Activated T-helper 2 cell treated with anti-CD3 and anti-CD28 coated beads, Interferon-gamma antibody, Interleukin-2, Interleukin-4, amounts not matched to agents 10 μg/mL and 5 μg/mL and 100 μg/mL, durations not matched to agents 14 hours and 24 hours and 36 hours (primary cell): Measurements from ENCODE around the gene STKLD1. TPM values are rescaled to one million over a fixed set of nuclear protein-coding genes. Genes with fewer than 3 reads are reported as not detected.

Source experiments
- DNase-seq: peaks from one replicate; pipeline ENCODE4 v3.0.0; 2021; ENCODE audit warnings: low spot score
- H3K27ac Mint-ChIP-seq: one replicate; pipeline ENCODE4 v1.8.0; 2021; ENCODE audit warnings: mixed read lengths
- H3K27me3 Mint-ChIP-seq: one replicate; pipeline ENCODE4 v1.8.0; 2021; ENCODE audit warnings: low read depth, mixed read lengths
- H3K36me3 Mint-ChIP-seq: one replicate; pipeline ENCODE4 v1.8.0; 2021; ENCODE audit warnings: low read depth, mixed read lengths
- H3K4me1 Mint-ChIP-seq: one replicate; pipeline ENCODE4 v1.8.0; 2021; ENCODE audit warnings: low read depth, mixed read lengths
- H3K4me3 Mint-ChIP-seq: one replicate; pipeline ENCODE4 v1.8.0; 2021; ENCODE audit warnings: low read depth, mild to moderate bottlenecking, moderate library complexity, mixed read lengths
- H3K9me3 Mint-ChIP-seq: one replicate; pipeline ENCODE4 v1.8.0; 2021; ENCODE audit warnings: mixed read lengths
- intact Hi-C: fragments of 100-400 bp; cut with micrococcal nuclease; formaldehyde crosslinking; loops from one replicate; pipeline ENCODE4 v1.15.1; 2023
- total RNA-seq: library from RNA; stranded (reverse); gene quantifications from 2 replicates; pipeline ENCODE4 v1.2.3, GENCODE V29; 2022

STKLD1 gene
- total RNA-seq, 1 donor from 2014 or later = 0.87 TPM

DNA sequence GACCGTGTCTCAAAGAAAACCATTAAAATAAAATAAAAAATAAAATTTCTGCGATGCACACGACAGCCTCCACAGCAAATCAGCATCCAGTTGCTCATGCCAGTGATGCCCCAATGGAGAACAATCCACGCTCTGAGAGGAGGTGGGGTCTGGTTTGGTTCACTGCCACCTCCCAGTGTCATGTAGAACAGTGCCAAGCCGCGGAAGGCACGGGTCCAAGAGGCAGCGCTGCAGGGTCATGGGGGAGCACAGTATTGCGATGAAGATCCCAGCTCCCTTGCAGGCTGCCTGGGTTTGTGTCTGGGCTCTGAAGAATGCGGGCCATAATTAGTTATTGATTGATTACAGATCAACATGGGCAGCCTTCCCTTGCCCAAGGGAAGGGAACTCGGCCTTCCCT lies 77.5 kb downstream of the STKLD1 start:
- H3K36me3 Mint-ChIP-seq = no peaks in the 10 kb centered on the region
- H3K4me3 Mint-ChIP-seq = no peak overlapping the region
- no peaks in the 10 kb centered on the region for H3K4me1 Mint-ChIP-seq
- DNase-seq = no peak
- H3K9me3 Mint-ChIP-seq = no peaks in the 10 kb centered on the region
- H3K27me3 Mint-ChIP-seq = no peaks in the 10 kb centered on the region
- H3K27ac Mint-ChIP-seq = no peak overlapping the region
- intact Hi-C loops = no loop called here

DNA sequence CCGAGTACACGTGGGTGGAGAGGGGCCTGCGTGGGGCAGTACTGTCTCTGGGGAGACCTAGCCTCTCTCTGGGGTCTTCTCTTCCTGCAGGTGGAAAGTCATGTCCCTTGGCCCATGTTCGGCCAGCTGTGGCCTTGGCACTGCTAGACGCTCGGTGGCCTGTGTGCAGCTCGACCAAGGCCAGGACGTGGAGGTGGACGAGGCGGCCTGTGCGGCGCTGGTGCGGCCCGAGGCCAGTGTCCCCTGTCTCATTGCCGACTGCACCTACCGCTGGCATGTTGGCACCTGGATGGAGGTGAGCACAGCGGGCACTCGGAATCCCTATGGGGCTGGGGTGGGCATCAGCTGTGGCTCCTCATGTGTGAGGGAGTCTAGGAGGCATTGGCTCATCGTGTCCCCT lies 78.2 kb downstream of the STKLD1 start:
- Mint-ChIP-seq H3K27me3 (no peaks in the 10 kb centered on the region), H3K9me3 (no peaks in the 10 kb centered on the region), H3K4me3 (no peak overlapping the region), H3K36me3 (no peaks in the 10 kb centered on the region), H3K4me1 (peaks cover 2% of the 10 kb centered on the region), H3K27ac (no peak overlapping the region)
- no peak for DNase-seq
- intact Hi-C loops = no loop called here

- Mint-ChIP-seq H3K27ac (no peak overlapping the region), H3K9me3 (no peaks in the 10 kb centered on the region), H3K4me3 (no peak overlapping the region), H3K36me3 (no peaks in the 10 kb centered on the region), H3K4me1 (peaks cover 3% of the 10 kb centered on the region), H3K27me3 (no peaks in the 10 kb centered on the region)
- intact Hi-C loops = no loop called here
- no peak for DNase-seq
Measured at GRCh38 chr9:133454943-133455673, 78.9 kb downstream of the STKLD1 start.

Other genes with a start within 250 kb of the STKLD1 start
- 6.8 and 7.4 TPM in 2 replicates for gene GBGT1, start 212.5 kb upstream of the STKLD1 start, total RNA-seq
- gene OBP2B, start 167.1 kb upstream of the STKLD1 start, total RNA-seq = not detected in 2 replicates
- 0.14 and 0.30 TPM in 2 replicates for gene ABO, start 101.2 kb upstream of the STKLD1 start, total RNA-seq
- gene SURF6, start 40.2 kb upstream of the STKLD1 start, total RNA-seq = 23.0 and 24.4 TPM in 2 replicates
- gene MED22, start 28.2 kb upstream of the STKLD1 start, total RNA-seq = 35.2 and 36.4 TPM in 2 replicates
- 2,586 and 2,588 TPM in 2 replicates for gene RPL7A, start 28.1 kb upstream of the STKLD1 start, total RNA-seq
- gene SURF1, start 19.9 kb upstream of the STKLD1 start, total RNA-seq = 32.4 and 33.0 TPM in 2 replicates
- gene SURF2, start 19.8 kb upstream of the STKLD1 start, total RNA-seq = 16.9 and 22.1 TPM in 2 replicates
- 388 and 393 TPM in 2 replicates for gene SURF4, start 306 bp upstream of the STKLD1 start, total RNA-seq
- 31.7 and 32.8 TPM in 2 replicates for gene REXO4, start 41.6 kb downstream of the STKLD1 start, total RNA-seq
- 1.5 and 1.6 TPM in 2 replicates for gene ADAMTS13, start 46.0 kb downstream of the STKLD1 start, total RNA-seq
- gene CACFD1, start 83.6 kb downstream of the STKLD1 start, total RNA-seq = 0.46 TPM in 2 replicates
- gene SLC2A6, start 102.7 kb downstream of the STKLD1 start, total RNA-seq = 6.1 and 6.5 TPM in 2 replicates
- gene MYMK, start 148.6 kb downstream of the STKLD1 start, total RNA-seq = not detected in 2 replicates
- gene ADAMTSL2, start 158.3 kb downstream of the STKLD1 start, total RNA-seq = not detected in 2 replicates
- gene FAM163B, start 233.0 kb downstream of the STKLD1 start, total RNA-seq = not detected in 2 replicates